Panc1 (cell line): Measurements from ENCODE around the gene AP2B1. TPM values are rescaled to one million over a fixed set of nuclear protein-coding genes. Genes with fewer than 3 reads are reported as not detected.

Experiments used
- ATAC-seq: fragments of 200-7000 bp; cut with Tn5 transposase; 2 replicates; pipeline ENCODE4 v1.9.1; 2020; ENCODE audit warnings: mild to moderate bottlenecking, moderate library complexity
- BruUV-seq: library from RNA; stranded (reverse); fragments of 400-500 nt; replicated peaks from 2 replicates; lab custom pipeline; 2021; lab: Mats Ljungman, UMichigan
- CTCF ChIA-PET: fragments of 300-600 bp; sonication (Branson Sonifier 250); formaldehyde crosslinking; loops from one replicate; lab custom pipeline; 2022; ENCODE audit warnings: antibody characterized with exemption; lab: Charles Lee
- POLR2A ChIA-PET: fragments of 300-600 bp; sonication (Branson Sonifier 250); formaldehyde crosslinking; loops from one replicate; lab custom pipeline; 2022; ENCODE audit warnings: antibody characterized with exemption; lab: Charles Lee
- DNase-seq: peaks from one replicate; pipeline ENCODE4 v3.0.0-alpha.2; 2010; ENCODE audit warnings: low read depth, low spot score
- H3K27ac ChIP-seq: 2 replicates; pipeline ENCODE4 v1.5.1; 2011; ENCODE audit warnings: mild to moderate bottlenecking, low read length, inconsistent platforms
- H3K27me3 ChIP-seq: fragments of 200-500 bp; sonication (Bioruptor generic); 2 replicates; pipeline ENCODE4 v1.6.0; 2014; ENCODE audit warnings: low read length, inconsistent platforms; ENCODE audit not compliant: control insufficient read depth, insufficient read depth
- H3K36me3 ChIP-seq: fragments of 200-500 bp; sonication (Bioruptor generic); 2 replicates; pipeline ENCODE4 v1.5.1; 2014; ENCODE audit warnings: inconsistent platforms, mild to moderate bottlenecking, low read length, moderate library complexity; ENCODE audit not compliant: control insufficient read depth, insufficient read depth
- H3K4me1 ChIP-seq: 2 replicates; pipeline ENCODE4 v1.5.1; 2011; ENCODE audit warnings: inconsistent platforms, mild to moderate bottlenecking, low read length, moderate library complexity; ENCODE audit not compliant: control insufficient read depth, insufficient read depth
- H3K4me3 ChIP-seq, 2 experiments: 2 replicates each; pipeline ENCODE4 v1.5.1; 2011 to 2012; ENCODE audit warnings: low read depth in 2 of 2, low read length in 2 of 2, mild to moderate bottlenecking in 2 of 2, inconsistent platforms in 1 of 2, moderate library complexity in 1 of 2
- H3K9me3 ChIP-seq: fragments of 200-500 bp; sonication (Bioruptor generic); 2 replicates; pipeline ENCODE4 v1.5.1; 2014; ENCODE audit warnings: low read depth, mild to moderate bottlenecking, inconsistent platforms, low read length, moderate library complexity; ENCODE audit not compliant: control insufficient read depth, insufficient read depth
- POLR2AphosphoS5 ChIP-seq: IDR thresholded peaks from 2 replicates; pipeline ENCODE4 v1.6.1; 2012; ENCODE audit warnings: mild to moderate bottlenecking, low read depth, low read length, moderate library complexity
- SIN3A ChIP-seq: IDR thresholded peaks from 2 replicates; pipeline ENCODE4 v1.6.1; 2012; ENCODE audit warnings: low read depth, mild to moderate bottlenecking, low read length, moderate library complexity, borderline replicate concordance; ENCODE audit not compliant: insufficient read depth
- TCF7L2 ChIP-seq: IDR thresholded peaks from 2 replicates; pipeline ENCODE4 v1.6.1; 2011; ENCODE audit warnings: mild to moderate bottlenecking, low read depth, low read length, inconsistent platforms
- in situ Hi-C: cut with HindIII; loops from 2 replicates; pipeline ENCODE4 v1.10.0; 2016; ENCODE audit warnings: low sequenced_read_pairs, low pct_unique_long_range_greater_than_20kb
- intact Hi-C: fragments of 100-400 bp; cut with micrococcal nuclease; formaldehyde crosslinking; loops from one replicate; pipeline ENCODE4 v1.10.0; 2022; ENCODE audit not compliant: unreplicated experiment
- total RNA-seq: library from RNA; stranded (reverse); gene quantifications from one replicate; pipeline ENCODE4 v1.2.1, GENCODE V29; 2021; ENCODE audit not compliant: unreplicated experiment
- TF ChIP-seq, protein P1 (sequence below): fragments of 450-650 bp; IDR thresholded peaks from 2 replicates; pipeline ENCODE4 v1.5.1; 2017; ENCODE audit warnings: mild to moderate bottlenecking
- TF ChIP-seq, protein P2 (sequence below), 2 experiments: IDR thresholded peaks; 2 replicates each; pipeline ENCODE4 v1.6.1; 2011 to 2012; ENCODE audit warnings: low read depth in 2 of 2, control low read depth in 1 of 2, low read length in 1 of 2, mild to moderate bottlenecking in 1 of 2, moderate library complexity in 1 of 2; ENCODE audit not compliant: insufficient read depth in 1 of 2

The AP2B1 gene
- total RNA-seq, 1 experiment from 2014 or later = 446 TPM

DNA sequence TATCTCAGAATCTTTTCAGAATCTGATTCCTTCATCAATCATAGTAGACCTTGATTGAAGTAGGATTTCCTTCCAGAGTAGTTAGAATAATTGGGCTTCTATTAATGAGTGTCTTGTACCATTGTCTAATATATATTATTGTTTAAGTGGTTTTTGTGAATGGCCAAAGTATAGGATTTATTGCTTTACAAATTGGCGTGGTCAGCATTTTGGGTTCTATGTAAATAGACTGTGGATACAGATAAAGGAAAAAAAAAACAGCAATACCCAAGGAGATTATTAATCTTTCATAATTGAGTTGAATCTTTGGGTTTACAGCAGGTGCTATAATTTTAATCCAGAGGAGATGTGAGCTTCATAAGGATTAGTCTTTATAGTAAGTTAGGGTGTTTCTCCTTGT is 64.3 kb downstream of the AP2B1 start:
- ATAC-seq (no peak), DNase-seq (no peak)
- CTCF ChIA-PET = interaction anchor here (0.6 to 0.7 kb wide), 2 partner anchors 31 to 73 kb away, joined by 4 to 5 read pairs; no protein-coding TSS in a partner anchor
- no TSS peak for BruUV-seq
- Histone ChIP-seq H3K36me3 (peaks cover 38% of the 10 kb centered on the region), H3K27me3 (no peaks in the 10 kb centered on the region), H3K4me1 (no peaks in the 10 kb centered on the region), H3K9me3 (no peaks in the 10 kb centered on the region), H3K27ac (no peak overlapping the region), H3K4me3 (no peak overlapping the region)
- intact Hi-C loops (loop anchor here (10.0 kb wide), 1 partner anchor 57 kb away; no protein-coding TSS in a partner anchor), in situ Hi-C loops (no loop called here)
- POLR2A ChIA-PET = no interaction called here
- TF ChIP-seq, protein P1, sequence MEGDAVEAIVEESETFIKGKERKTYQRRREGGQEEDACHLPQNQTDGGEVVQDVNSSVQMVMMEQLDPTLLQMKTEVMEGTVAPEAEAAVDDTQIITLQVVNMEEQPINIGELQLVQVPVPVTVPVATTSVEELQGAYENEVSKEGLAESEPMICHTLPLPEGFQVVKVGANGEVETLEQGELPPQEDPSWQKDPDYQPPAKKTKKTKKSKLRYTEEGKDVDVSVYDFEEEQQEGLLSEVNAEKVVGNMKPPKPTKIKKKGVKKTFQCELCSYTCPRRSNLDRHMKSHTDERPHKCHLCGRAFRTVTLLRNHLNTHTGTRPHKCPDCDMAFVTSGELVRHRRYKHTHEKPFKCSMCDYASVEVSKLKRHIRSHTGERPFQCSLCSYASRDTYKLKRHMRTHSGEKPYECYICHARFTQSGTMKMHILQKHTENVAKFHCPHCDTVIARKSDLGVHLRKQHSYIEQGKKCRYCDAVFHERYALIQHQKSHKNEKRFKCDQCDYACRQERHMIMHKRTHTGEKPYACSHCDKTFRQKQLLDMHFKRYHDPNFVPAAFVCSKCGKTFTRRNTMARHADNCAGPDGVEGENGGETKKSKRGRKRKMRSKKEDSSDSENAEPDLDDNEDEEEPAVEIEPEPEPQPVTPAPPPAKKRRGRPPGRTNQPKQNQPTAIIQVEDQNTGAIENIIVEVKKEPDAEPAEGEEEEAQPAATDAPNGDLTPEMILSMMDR = no peak
- no peak for TF ChIP-seq TCF7L2

GRCh38 chr17:35653619-35654361 is 66.7 kb downstream of the AP2B1 start:
- no peaks in the 10 kb centered on the region for H3K27me3 ChIP-seq
- in situ Hi-C loops (no loop called here), intact Hi-C loops (loop anchor here (10.0 kb wide), 1 partner anchor 59 kb away; no protein-coding TSS in a partner anchor)
- TF ChIP-seq, protein P1 = no peak
- no peak for TF ChIP-seq TCF7L2
- TF ChIP-seq, protein P2, sequence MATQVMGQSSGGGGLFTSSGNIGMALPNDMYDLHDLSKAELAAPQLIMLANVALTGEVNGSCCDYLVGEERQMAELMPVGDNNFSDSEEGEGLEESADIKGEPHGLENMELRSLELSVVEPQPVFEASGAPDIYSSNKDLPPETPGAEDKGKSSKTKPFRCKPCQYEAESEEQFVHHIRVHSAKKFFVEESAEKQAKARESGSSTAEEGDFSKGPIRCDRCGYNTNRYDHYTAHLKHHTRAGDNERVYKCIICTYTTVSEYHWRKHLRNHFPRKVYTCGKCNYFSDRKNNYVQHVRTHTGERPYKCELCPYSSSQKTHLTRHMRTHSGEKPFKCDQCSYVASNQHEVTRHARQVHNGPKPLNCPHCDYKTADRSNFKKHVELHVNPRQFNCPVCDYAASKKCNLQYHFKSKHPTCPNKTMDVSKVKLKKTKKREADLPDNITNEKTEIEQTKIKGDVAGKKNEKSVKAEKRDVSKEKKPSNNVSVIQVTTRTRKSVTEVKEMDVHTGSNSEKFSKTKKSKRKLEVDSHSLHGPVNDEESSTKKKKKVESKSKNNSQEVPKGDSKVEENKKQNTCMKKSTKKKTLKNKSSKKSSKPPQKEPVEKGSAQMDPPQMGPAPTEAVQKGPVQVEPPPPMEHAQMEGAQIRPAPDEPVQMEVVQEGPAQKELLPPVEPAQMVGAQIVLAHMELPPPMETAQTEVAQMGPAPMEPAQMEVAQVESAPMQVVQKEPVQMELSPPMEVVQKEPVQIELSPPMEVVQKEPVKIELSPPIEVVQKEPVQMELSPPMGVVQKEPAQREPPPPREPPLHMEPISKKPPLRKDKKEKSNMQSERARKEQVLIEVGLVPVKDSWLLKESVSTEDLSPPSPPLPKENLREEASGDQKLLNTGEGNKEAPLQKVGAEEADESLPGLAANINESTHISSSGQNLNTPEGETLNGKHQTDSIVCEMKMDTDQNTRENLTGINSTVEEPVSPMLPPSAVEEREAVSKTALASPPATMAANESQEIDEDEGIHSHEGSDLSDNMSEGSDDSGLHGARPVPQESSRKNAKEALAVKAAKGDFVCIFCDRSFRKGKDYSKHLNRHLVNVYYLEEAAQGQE (IDR thresholded peaks at IDR 0.05; ENCODE audit: insufficient read depth in 1 of 2, low read depth in 2 of 2, low read length in 1 of 2) = no peak
- TF ChIP-seq SIN3A = no peak
- no peak for TF ChIP-seq POLR2AphosphoS5
- H3K36me3 ChIP-seq = peaks cover 46% of the 10 kb centered on the region
- no peak overlapping the region for H3K4me3 ChIP-seq
- no peak for DNase-seq
- CTCF ChIA-PET = interaction anchor here (0.6 kb wide), 1 partner anchor 82 kb away, joined by 3 read pairs; no protein-coding TSS in a partner anchor
- BruUV-seq = no TSS peak
- POLR2A ChIA-PET = interaction anchor here (0.6 kb wide), 2 partner anchors 11 to 87 kb away, joined by 4 to 7 read pairs; no protein-coding TSS in a partner anchor
- H3K27ac ChIP-seq = no peak overlapping the region
- H3K9me3 ChIP-seq = no peaks in the 10 kb centered on the region
- no peaks in the 10 kb centered on the region for H3K4me1 ChIP-seq
- ATAC-seq = no peak
